GM12878 (cell line): ENCODE data around the gene CREB5. TPM values are rescaled to one million over a fixed set of nuclear protein-coding genes. Genes with fewer than 3 reads are reported as not detected.

ENCODE experiments used
- ATF2 ChIP-seq: IDR thresholded peaks from 2 replicates; pipeline ENCODE4 v1.6.1; 2012; ENCODE audit warnings: low read length, inconsistent platforms
- CBX3 ChIP-seq: fragments of 200-600 bp; sonication (generic); IDR thresholded peaks from 2 replicates; pipeline ENCODE4 v1.6.1; 2016; ENCODE audit warnings: low read depth, borderline replicate concordance
- E4F1 ChIP-seq: fragments of 450-650 bp; IDR thresholded peaks from 2 replicates; pipeline ENCODE4 v1.6.1; 2018; ENCODE audit warnings: borderline replicate concordance, mild to moderate bottlenecking; ENCODE audit not compliant: partially characterized antibody
- HDGF ChIP-seq: fragments of 450-650 bp; IDR thresholded peaks from 2 replicates; pipeline ENCODE4 v1.6.1; 2016; ENCODE audit warnings: antibody characterized with exemption
- HSF1 ChIP-seq: fragments of 150-350 bp; IDR thresholded peaks from 2 replicates; pipeline ENCODE4 v1.6.1; 2014; ENCODE audit warnings: mild to moderate bottlenecking, low read depth, low read length
- IKZF1 ChIP-seq: fragments of 450-650 bp; conservative IDR thresholded peaks from 2 replicates; pipeline ENCODE4 v1.6.1; 2017; ENCODE audit warnings: antibody characterized with exemption, mild to moderate bottlenecking
- KAT2A ChIP-seq: conservative IDR thresholded peaks from 2 replicates; pipeline ENCODE4 v1.6.1; 2011; ENCODE audit warnings: low read depth, low read length; ENCODE audit not compliant: control insufficient read depth
- LARP7 ChIP-seq: fragments of 450-650 bp; IDR thresholded peaks from 2 replicates; pipeline ENCODE4 v1.6.1; 2017; ENCODE audit warnings: mild to moderate bottlenecking
- MEF2B ChIP-seq: fragments of 450-650 bp; IDR thresholded peaks from 2 replicates; pipeline ENCODE4 v1.6.1; 2018; ENCODE audit warnings: mild to moderate bottlenecking, moderate library complexity; ENCODE audit not compliant: partially characterized antibody, poor library complexity, severe bottlenecking
- MLLT1 ChIP-seq: fragments of 450-650 bp; IDR thresholded peaks from 2 replicates; pipeline ENCODE4 v1.6.1; 2016; ENCODE audit warnings: mild to moderate bottlenecking
- NFYB ChIP-seq: IDR thresholded peaks from 2 replicates; pipeline ENCODE4 v1.6.1; 2011; ENCODE audit warnings: low read depth, mild to moderate bottlenecking, low read length, improper control_type of control experiment, moderate library complexity; ENCODE audit not compliant: insufficient read depth
- RCOR1 ChIP-seq: conservative IDR thresholded peaks from 2 replicates; pipeline ENCODE4 v1.6.1; 2012; ENCODE audit warnings: low read depth, low read length, improper control_type of control experiment
- RFX5 ChIP-seq: IDR thresholded peaks from 2 replicates; pipeline ENCODE4 v1.6.1; 2011; ENCODE audit warnings: low read depth, low read length, improper control_type of control experiment
- SMAD1 ChIP-seq: fragments of 450-650 bp; IDR thresholded peaks from 2 replicates; pipeline ENCODE4 v1.6.1; 2018; ENCODE audit warnings: mild to moderate bottlenecking, low read depth; ENCODE audit not compliant: partially characterized antibody
- TCF7 ChIP-seq: IDR thresholded peaks from 2 replicates; pipeline ENCODE4 v1.6.1; 2014; ENCODE audit warnings: antibody characterized with exemption, borderline replicate concordance
- ZBTB33 ChIP-seq: fragments of 450-650 bp; IDR thresholded peaks from 2 replicates; pipeline ENCODE4 v1.6.1; 2017; ENCODE audit warnings: mild to moderate bottlenecking
- ZNF274 ChIP-seq: IDR thresholded peaks from one replicate; pipeline ENCODE4 v1.8.0; 2011; ENCODE audit not compliant: insufficient read length, insufficient read depth
- polyA plus RNA-seq, 11 experiments: library from polyadenylated mRNA; depleted of rRNA in 4 of 11; unstranded in 6 of 11; stranded (reverse) in 5 of 11; fragments of >200 nt; fragmentation: Nextera tagmentation in 4 of 11; fragmentation: Illumina TruSeq in 1 of 11; extraction: Ambion mirVana in 4 of 11; extraction: Trizol in 1 of 11; gene quantifications; 1 replicate in 1 of 11; 2 replicates in 10 of 11; pipeline versions ENCODE4 v1.2.1 to v1.2.3, GENCODE V29; 2011 to 2016; ENCODE audit warnings: inconsistent platforms in 2 of 11, missing spikeins in 2 of 11, low read depth in 1 of 11
- total RNA-seq, 4 experiments: library from RNA; depleted of rRNA in 3 of 4; stranded (reverse); fragments of >200 nt in 3 of 4; fragmentation: Illumina TruSeq in 1 of 4; extraction: Trizol in 1 of 4; gene quantifications; 2 replicates each; pipeline versions ENCODE4 v1.2.1 to v1.2.3, GENCODE V29; 2013 to 2021

The CREB5 gene
- total and polyA plus RNA-seq, 10 of the 15 experiments (the other 5 are each of a cell fraction or from before 2014, with no cell fraction given): 12.9 to 74.1 (median 53.0) TPM

- TF ChIP-seq SMAD1 (peak; percentile 13), KAT2A (no peak), ZBTB33 (no peak), HDGF (no peak), IKZF1 (peak; percentile 55; the same call in 1 of the 2 replicates), ATF2 (no peak), HSF1 (no peak), NFYB (no peak), ZNF274 (no peak), MEF2B (peak; percentile 88), LARP7 (0 out of 2 replicates have a peak, but pooled peaks have one; percentile 22), CBX3 (no peak), MLLT1 (peak; percentile 48), RCOR1 (no peak), TCF7 (no peak), E4F1 (no peak), RFX5 (no peak)
Observed at GRCh38 chr7:28572321-28573058, 160.2 kb downstream of the CREB5 start (continued).
